Subcutaneous adipose tissue (tissue), 4 donors: ENCODE data around the gene CCDC9. TPM values are rescaled to one million over a fixed set of nuclear protein-coding genes. Genes with fewer than 3 reads are reported as not detected.

Experiments
- CTCF ChIP-seq: fragments of 450-650 bp; IDR thresholded peaks from one replicate; pipeline ENCODE4 v1.5.1; 2016; ENCODE audit warnings: low read depth, mild to moderate bottlenecking, control low read depth, antibody characterized with exemption, moderate library complexity
- total RNA-seq, 4 donors: library from RNA; depleted of rRNA; stranded (reverse); fragments of >200 nt; gene quantifications; one replicate each; pipeline ENCODE4 v1.1.0, GENCODE V29; 2016

The CCDC9 gene
- 10 to 100 TPM in 2 of 4 donors, 1 to 10 TPM in 2; 6.4 to 23.2 (median 11.4) TPM for total RNA-seq

DNA sequence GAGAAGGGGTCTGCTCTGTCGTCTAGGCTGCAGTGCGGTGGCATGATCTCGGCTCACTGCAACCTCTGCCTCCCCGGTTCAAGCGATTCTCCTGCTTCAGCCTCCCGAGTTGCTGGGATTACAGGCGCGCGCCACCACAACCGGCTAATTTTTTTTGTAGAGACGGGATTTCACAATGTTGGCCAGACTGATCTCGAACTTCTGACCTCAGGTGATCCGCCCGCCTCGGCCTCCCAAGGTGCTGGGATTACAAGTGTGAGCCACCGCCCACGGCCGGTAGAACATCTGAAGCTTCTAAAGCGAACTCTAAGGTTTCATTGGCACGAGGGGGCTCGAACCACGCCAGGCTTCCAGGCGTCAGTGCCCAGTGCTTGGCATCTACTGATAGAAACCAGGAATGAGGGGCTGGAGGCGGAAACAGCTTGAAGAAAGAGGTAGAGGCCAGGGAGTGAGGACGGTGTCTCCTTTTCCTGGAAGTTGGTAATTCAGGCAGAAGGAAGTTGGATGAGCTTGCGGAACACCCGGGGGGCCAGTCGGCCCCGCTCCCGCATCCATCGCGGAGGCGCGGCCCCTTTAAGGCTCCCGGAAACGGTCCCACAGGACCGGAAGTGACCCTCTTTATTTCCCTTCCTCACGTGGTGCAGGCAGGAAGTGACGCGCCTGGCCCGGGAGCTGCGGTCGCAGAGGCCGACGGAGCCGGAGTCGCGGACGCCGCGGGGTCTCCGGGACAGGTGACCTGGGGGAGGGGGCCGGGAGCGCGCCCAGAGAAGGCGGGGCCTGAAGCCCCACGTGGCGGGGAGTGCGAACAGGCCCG lies at the start of gene CCDC9:
TSS of gene CCDC9 (plus strand) at position 647 of the 814 bp plus-strand sequence. CDS start 1,876 bp downstream, outside the sequence.
- no peak for TF ChIP-seq CTCF

GRCh38 chr19:47209319-47210179 lies 46.8 kb upstream of the CCDC9 start:
- no peak for TF ChIP-seq CTCF

DNA sequence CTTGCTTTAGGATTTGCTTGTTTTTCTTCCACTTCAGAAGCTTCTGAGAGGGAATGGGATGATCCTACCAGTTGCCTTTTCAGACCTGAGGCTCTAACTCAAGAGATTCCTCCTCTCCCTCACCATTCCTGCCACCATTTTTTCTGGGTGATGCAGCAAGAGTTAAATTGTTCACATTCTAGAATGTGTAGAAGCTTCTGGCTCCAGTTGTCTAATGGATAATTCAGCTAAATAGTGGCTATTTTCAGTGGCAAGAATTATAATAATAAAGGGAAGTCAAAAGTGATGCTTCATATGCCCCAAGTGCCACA lies 46.2 kb upstream of the CCDC9 start:
- TF ChIP-seq CTCF, result no peak

DNA sequence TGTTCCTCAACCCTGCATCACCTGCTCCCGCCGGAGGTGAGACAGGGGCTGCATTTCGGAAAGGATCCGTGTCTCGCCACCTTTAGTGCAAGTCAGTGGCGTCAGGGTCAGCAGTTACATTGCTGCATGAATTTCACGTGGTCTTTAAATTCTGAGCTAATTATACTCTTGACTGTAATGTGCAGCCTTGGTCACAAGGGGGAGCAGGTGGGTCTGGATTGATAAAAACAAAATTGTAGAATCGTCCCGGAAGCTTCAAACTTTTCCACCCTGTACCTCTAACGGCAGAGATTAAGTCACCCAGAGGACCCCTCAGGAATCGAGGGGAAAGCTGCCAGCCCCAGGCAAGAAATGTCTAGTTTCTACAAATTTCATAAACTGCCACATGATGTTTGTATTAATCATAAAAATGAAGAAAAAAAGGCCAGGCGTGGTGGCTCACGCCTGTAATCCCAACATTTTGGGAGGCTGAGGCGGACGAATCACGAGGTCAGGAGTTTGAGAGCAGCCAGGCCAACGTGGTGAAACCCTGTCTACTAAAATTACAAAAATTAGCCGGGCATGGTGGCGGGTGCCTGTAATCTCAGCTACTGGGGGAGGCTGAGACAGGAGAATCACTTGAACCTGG lies 45.5 kb upstream of the CCDC9 start:
- no peak for TF ChIP-seq CTCF

DNA sequence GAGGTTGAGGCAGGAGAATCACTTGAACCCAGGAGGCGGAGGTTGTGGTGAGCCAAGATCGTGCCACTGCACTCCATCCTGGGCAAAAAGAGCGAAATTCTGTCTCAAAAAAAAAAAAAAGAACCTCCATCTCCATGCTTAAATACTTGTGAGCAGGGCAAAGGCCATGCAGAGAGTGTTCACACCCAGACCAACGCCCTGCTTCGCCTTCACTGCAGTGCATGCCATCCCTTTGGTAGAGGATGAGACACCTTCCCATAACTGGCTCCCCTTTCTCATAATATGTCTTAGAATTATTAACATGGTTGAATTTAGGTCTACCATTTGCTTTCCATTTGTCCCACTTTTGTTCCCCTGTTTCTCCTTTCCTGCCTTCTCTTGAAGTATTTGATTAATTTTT lies 40.7 kb upstream of the CCDC9 start:
- no peak for TF ChIP-seq CTCF

GRCh38 chr19:47221080-47221841 lies 35.1 kb upstream of the CCDC9 start:
- no peak for TF ChIP-seq CTCF
